Middle frontal gyrus (tissue), 1 donor: Measurements from ENCODE around the gene IQCH.

Source experiments
- DNase-seq: peaks from one replicate; pipeline ENCODE4 v3.0.0-alpha.2; 2015; ENCODE audit warnings: low spot score; ENCODE audit errors: extremely low spot score

IQCH gene

DNA sequence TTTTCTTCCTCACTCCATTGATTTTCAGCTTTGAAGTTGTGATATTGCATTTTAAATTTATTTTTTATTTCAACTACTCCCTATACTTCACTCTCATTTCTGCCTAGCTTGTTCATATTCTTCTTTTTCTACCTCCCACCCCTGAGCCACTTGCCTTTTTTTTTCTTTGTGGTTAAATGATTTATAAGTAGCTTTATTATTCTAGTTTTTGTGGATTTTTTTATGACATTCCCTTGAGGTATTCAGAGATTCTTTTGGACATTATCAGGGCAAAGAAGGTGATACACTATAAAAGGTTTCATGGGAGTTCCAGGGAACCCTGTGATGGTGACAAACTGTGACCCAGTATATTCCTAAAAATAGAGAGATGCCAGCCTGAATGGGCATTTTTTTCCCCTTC is 269.6 kb downstream of the IQCH start:
- DNase-seq: no peak

DNA sequence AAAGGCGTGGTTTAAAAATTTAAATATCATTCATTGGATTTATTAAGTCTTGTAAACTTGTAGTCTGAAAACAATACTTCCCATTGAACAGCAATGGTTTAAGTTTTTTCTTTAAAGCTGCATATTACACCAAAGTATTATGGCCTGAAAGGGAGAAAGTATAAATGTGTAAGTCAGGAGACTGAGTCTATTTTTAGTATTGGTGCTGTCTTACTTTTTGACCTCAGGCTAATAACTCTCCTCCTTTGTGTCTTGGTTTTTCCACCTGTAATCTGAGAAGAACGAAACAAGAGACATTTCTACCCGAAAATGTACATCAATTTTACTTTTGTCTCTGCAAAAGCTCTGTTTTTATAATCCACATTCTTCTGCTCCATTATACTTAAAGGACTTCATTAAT is 273.9 kb downstream of the IQCH start:
- DNase-seq: no peak

DNA sequence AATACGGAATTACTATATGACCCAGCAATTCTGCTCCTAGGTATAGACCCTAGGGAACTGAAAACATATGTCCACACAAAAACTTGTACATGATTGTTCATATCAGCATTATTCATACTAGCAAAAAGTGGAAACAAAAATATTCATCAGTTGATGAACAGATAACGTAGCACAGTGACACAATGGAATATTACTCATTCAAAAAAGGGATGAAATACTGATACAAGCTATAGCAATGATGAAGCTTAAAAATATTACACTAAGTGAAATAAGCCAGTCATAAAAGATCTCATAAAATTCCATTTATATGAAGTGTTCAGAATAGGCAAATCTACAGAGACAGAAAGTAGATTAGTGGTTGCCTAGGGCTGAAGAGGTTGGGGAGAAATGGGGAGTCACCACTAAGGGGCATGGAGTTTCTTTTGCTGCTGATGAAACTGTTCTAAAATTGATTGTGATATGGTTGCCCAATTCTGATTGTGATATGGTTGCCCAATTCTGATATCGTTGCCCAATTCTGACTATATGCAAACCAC is 276.9 kb downstream of the IQCH start:
- no peak for DNase-seq

- DNase-seq: no peak
Observed at GRCh38 chr15:67533873-67534272, 279.3 kb downstream of the IQCH start.

- DNase-seq: no peak
Observed at GRCh38 chr15:67534360-67534759, 279.8 kb downstream of the IQCH start.

DNA sequence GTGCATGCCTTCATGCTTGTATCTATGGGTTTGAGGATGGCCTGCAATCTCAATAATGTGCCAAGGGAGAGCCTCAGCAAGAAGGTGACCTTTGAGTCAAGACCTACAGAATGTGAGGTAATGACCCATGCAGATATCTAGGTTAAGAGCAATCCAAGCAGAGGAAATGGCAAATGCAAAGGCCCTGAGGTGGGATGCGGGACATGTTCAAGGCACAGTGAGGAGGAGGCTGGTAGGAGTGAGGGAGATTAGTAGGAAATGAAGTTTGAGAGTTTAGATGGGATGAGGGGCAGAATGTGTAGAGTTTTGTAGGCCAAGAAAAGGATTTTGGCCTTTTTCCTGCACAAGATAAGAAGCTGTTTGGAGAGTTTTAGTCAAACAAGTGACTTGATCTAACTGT is 283.2 kb downstream of the IQCH start:
- DNase-seq: no peak

DNA sequence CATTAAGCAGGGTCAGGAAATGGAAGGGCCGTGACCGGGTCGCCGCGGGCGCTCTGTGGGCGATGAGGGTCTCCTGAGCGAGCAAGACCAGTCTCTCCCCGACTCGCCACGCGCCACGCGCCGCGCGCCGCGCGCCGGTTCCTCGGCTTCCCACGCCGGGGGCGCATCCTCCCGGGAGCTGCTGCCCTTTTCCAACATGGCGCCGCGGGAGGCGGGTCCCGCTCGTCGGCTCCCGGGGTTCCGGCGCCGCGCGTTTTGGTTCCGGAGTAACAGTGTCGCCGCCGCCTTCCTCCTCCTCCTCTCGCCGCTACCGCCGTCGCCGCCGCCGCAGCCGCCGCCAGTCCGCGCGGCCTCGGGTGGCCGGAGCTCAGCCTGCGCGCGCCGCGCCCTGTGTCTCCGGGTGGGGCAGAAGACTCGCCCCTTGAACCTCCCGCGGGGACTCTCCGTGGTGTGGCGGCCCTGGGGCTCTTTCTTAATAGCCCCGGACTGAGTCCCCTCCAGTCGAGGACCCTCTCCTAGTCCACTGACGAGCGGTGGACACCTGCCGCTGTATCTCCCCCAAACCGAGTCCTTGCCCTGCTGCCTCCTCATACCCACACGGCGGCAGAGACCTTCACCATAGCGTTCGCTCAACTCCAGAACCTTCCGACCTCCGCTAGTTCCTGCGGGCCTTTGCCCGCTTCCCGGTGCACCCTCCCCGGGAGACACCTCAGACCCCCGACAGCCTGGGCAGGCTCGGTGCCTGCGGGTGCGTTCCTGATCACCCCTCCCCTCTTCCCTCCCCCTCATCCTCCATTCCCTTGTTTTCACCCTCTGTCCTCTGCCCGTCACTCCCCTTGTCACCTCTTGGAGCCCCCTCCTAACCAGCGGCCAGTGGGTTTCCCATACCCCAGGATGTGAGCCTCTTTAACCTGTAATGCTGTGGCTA is 288.1 kb downstream of the IQCH start, which contains the start of gene MAP2K5:
TSS of gene MAP2K5 (plus strand) at position 284 of the 928 bp plus-strand sequence. CDS start at position 917, 633 bp downstream.
- DNase-seq: peak; percentile 77

DNA sequence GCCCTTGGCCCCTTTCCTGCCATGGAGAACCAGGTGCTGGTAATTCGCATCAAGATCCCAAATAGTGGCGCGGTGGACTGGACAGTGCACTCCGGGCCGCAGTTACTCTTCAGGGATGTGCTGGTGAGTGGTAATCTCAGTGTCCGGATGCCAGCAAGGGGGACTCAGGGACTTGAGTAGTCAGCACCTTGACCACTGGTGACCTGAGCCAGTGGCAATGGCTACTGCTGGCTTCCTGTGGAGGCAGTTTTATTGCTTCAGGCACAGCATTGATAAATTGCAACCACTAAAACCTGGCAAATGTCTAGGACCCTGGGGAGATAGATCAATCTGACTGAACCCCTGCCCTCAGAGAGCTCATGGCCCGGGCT is 288.7 kb downstream of the IQCH start:
- DNase-seq: no peak

DNA sequence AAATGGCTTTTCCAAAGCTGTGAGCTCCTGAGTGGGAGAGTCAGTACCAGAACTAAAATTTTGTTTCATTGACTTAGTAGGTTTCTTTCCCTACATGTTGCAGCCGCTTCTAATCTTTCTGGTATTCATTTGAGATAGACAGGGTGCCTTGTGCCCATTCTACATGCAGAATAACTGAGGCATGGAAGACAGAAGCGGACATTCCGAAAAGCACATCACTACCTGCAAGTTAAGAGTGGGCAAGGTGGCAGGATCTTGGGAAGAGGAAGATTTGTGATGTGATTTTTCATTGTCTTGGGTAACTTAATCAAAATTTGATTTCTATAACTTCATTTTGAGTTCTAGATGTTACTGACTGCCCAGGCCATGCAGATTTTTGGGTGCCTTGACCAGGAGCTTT is 289.9 kb downstream of the IQCH start:
- DNase-seq: no peak

DNA sequence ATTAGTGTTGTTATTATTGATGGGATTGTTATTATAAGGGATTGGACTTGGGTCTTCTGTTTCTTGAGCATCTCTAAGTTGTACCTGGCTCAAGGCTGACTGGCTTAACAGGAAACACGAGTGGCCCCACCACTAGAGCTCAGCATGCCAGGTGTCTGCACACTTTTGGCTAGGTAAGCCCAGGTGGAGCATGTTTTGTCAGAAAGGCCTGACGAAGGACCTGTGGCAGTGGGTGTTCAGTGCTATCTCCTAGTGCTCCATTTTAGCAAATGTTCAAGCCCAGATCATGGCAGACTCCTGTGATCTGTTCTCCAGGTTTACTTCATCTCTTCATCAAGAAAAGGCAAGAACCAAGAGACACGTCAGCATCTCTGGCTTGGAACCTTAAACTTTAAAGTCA is 291.3 kb downstream of the IQCH start:
- DNase-seq: no peak

DNA sequence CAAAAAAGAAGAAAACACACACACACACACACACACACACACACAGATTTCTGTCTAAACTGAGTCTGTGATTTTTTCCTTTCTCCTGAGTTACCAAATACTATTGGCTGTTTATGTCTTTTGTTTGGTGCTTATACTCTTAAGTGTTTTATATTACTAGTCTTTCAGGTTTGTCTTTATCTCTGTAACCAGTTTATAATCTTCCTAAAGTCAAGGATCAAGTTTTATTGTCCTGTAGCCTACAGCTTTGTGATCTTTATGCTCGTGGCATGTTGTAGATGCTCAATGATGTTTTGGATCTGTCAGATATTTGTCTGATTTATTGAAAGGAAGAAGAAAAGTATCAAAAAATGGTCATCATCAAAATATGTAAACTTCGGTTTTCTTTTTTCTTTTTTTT is 292.5 kb downstream of the IQCH start:
- no peak for DNase-seq

DNA sequence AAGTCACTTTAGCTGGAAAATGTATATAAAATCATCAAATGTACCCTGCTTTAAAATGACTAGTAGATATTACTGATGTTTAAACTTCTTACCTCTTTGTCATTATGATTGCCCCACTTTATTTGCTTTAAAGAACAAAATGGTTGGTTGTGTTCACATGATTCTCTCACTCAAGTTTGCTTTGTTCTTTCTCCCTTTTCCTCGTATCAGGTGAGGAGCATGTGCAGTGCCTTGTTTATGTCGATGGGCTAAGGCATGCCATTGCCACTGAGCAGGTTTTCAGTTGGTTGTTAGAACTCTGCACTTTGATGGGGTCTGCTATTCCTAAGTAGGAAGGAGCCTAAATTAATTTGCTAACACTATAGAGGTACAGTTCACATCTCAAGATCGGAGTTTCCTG is 293.2 kb downstream of the IQCH start:
- no peak for DNase-seq

DNA sequence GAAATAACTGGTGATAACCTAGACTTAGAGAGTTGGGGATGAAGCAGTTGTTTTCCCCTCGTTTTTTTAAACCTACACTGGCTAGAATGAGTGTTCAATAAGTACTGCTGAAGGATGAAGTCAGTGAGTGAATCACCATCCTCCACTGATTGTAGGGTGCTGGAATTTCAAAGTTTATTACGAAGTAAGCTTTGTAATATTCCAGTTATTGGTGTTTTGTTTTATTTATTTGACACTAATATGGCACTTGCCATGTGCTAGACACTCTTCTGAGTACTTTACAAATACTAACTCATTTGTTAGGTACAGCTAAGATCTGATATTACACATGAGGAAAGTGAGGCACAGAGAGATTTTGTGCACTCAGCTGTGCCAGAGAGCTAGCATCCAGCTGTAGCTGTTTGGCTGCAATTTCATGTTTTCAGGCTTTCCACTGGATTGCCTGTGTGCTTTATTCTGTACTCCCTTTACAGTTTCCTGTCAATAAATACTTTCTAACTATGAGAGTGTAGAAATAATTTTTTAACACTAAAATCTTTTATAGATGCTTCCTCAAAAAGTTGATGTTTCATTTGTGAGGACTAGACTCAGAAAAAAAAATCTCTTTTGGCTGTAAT is 293.8 kb downstream of the IQCH start:
- DNase-seq: no peak

- DNase-seq: peak; percentile 36
Observed at GRCh38 chr15:67548862-67549651, 294.5 kb downstream of the IQCH start.

DNA sequence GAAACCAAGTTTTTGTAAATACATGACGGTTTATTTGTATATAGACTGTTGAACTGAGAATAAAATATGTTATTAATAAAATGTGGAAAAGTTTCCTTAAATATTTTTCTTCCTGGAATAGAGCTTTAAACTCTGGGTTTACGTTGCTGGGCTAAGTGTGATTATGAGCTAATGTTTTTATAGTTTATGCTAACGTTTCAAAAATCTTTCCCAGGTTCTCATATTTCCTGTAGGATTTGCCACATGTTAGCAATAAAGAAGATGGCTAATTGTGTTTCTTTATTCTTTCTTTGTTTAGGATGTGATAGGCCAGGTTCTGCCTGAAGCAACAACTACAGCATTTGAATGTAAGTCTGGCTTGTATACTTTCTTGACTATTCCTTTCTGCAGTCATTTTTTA is 295.1 kb downstream of the IQCH start:
- no peak for DNase-seq

DNA sequence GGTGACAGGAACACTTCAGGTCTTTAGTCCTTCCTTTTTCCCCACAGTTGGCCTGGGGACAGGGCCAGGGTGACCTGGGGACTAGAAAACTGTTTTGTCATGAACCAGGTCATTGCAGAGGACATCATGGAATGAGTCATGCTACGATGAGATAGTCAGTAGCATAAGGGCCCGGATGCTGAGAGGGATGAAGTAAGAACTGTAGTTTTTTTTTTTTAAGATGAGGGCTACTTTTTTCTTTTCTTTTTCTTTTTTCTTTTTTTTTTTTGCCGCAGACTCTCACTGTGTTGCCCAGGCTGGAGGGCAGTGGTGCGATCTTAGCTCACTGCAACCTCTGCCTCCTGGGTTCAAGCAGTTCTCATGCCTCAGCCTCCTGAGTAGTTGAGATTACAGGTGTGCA is 295.9 kb downstream of the IQCH start:
- DNase-seq: no peak

- DNase-seq: no peak
Observed at GRCh38 chr15:67551207-67551743, 296.7 kb downstream of the IQCH start.
